Measurements from ENCODE around the gene PDYN.

PDYN gene

GRCh38 chr20:2023151-2023550, 29.3 kb upstream of the PDYN start:
- TF ChIP-seq ZFX (IDR thresholded peaks at IDR 0.05; ENCODE audit: borderline replicate concordance) (no peak), CTCF (IDR thresholded peaks at IDR 0.05) (no peak)
- H3K27ac ChIP-seq, result no peak overlapping the region

GRCh38 chr20:2022163-2022562, 28.3 kb upstream of the PDYN start:
- no peak overlapping the region for H3K27ac ChIP-seq
- no peak for TF ChIP-seq CTCF (IDR thresholded peaks at IDR 0.05)
- no peak for TF ChIP-seq ZFX (IDR thresholded peaks at IDR 0.05; ENCODE audit: borderline replicate concordance)

GRCh38 chr20:2010533-2010932, 16.7 kb upstream of the PDYN start:
- no peak overlapping the region for H3K27ac ChIP-seq
- TF ChIP-seq CTCF (IDR thresholded peaks at IDR 0.05) (no peak), ZFX (IDR thresholded peaks at IDR 0.05; ENCODE audit: borderline replicate concordance) (no peak)

- no peak overlapping the region for H3K27ac ChIP-seq
- peak; percentile 82 for TF ChIP-seq CTCF (IDR thresholded peaks at IDR 0.05)
- TF ChIP-seq ZFX (IDR thresholded peaks at IDR 0.05; ENCODE audit: borderline replicate concordance), result no peak
Measured at GRCh38 chr20:2006452-2007361, 12.8 kb upstream of the PDYN start.

- H3K27ac ChIP-seq, result no peak overlapping the region
- TF ChIP-seq CTCF (IDR thresholded peaks at IDR 0.05) (no peak), ZFX (IDR thresholded peaks at IDR 0.05; ENCODE audit: borderline replicate concordance) (no peak)
Measured at GRCh38 chr20:2005831-2006426, 12.1 kb upstream of the PDYN start.

GRCh38 chr20:2005359-2005758, 11.5 kb upstream of the PDYN start:
- TF ChIP-seq ZFX (IDR thresholded peaks at IDR 0.05; ENCODE audit: borderline replicate concordance) (no peak), CTCF (IDR thresholded peaks at IDR 0.05) (no peak)
- H3K27ac ChIP-seq, result no peak overlapping the region

- TF ChIP-seq CTCF (IDR thresholded peaks at IDR 0.05), result no peak
- TF ChIP-seq ZFX (IDR thresholded peaks at IDR 0.05; ENCODE audit: borderline replicate concordance), result no peak
- H3K27ac ChIP-seq, result no peak overlapping the region
Measured at GRCh38 chr20:2004171-2004570, 10.3 kb upstream of the PDYN start.
